HEK293T (cell line): ENCODE data around the gene GJB5.

Source experiments
- CTCF ChIA-PET: fragments of 350-600 bp; formaldehyde crosslinking; extraction: SDS; loops from one replicate; lab custom pipeline; 2021; ENCODE audit warnings: antibody characterized with exemption, inconsistent platforms; lab: Yijun Ruan, JAX
- POLR2A ChIA-PET: fragments of 350-600 bp; formaldehyde crosslinking; extraction: SDS; loops from one replicate; lab custom pipeline; 2020; ENCODE audit warnings: antibody characterized with exemption, inconsistent platforms; lab: Yijun Ruan, JAX
- DNase-seq: peaks from one replicate; pipeline ENCODE4 v3.0.0; 2012; ENCODE audit warnings: mixed read lengths; ENCODE audit errors: extremely low spot score
- ARNT ChIP-seq: fragments of 450-650 bp; IDR thresholded peaks from 2 replicates; pipeline ENCODE4 v1.6.1; 2017; ENCODE audit warnings: mild to moderate bottlenecking
- BHLHE40 ChIP-seq: fragments of 450-650 bp; IDR thresholded peaks from 2 replicates; pipeline ENCODE4 v1.6.1; 2016; ENCODE audit warnings: mild to moderate bottlenecking, moderate library complexity, borderline replicate concordance
- CTBP1 ChIP-seq: fragments of 450-650 bp; IDR thresholded peaks from 2 replicates; pipeline ENCODE4 v1.6.1; 2016; ENCODE audit warnings: borderline replicate concordance
- ELF4 ChIP-seq: fragments of 450-650 bp; IDR thresholded peaks from 2 replicates; pipeline ENCODE4 v1.6.1; 2017; ENCODE audit warnings: antibody characterized with exemption
- FOXA1 ChIP-seq: fragments of 450-650 bp; IDR thresholded peaks from 2 replicates; pipeline ENCODE4 v1.6.1; 2016; ENCODE audit warnings: mild to moderate bottlenecking
- FOXK2 ChIP-seq: fragments of 450-650 bp; IDR thresholded peaks from 2 replicates; pipeline ENCODE4 v1.6.1; 2016; ENCODE audit warnings: mild to moderate bottlenecking
- FOXM1 ChIP-seq: fragments of 450-650 bp; IDR thresholded peaks from 2 replicates; pipeline ENCODE4 v1.6.1; 2017; ENCODE audit warnings: mild to moderate bottlenecking, borderline replicate concordance
- HDGF ChIP-seq: fragments of 450-650 bp; IDR thresholded peaks from 2 replicates; pipeline ENCODE4 v1.6.1; 2017; ENCODE audit warnings: antibody characterized with exemption, borderline replicate concordance
- L3MBTL2 ChIP-seq: fragments of 450-650 bp; conservative IDR thresholded peaks from 2 replicates; pipeline ENCODE4 v1.6.1; 2016; ENCODE audit warnings: mild to moderate bottlenecking
- LEF1 ChIP-seq: fragments of 450-650 bp; IDR thresholded peaks from 2 replicates; pipeline ENCODE4 v1.6.1; 2017; ENCODE audit warnings: mild to moderate bottlenecking, borderline replicate concordance
- NFRKB ChIP-seq: fragments of 450-650 bp; IDR thresholded peaks from 2 replicates; pipeline ENCODE4 v1.6.1; 2016; ENCODE audit warnings: mild to moderate bottlenecking, moderate library complexity
- PKNOX1 ChIP-seq: fragments of 450-650 bp; IDR thresholded peaks from 2 replicates; pipeline ENCODE4 v1.6.1; 2016
- SP1 ChIP-seq: fragments of 450-650 bp; IDR thresholded peaks from 2 replicates; pipeline ENCODE4 v1.6.1; 2017
- SUZ12 ChIP-seq: fragments of 450-650 bp; IDR thresholded peaks from 2 replicates; pipeline ENCODE4 v1.6.1; 2016; ENCODE audit warnings: mild to moderate bottlenecking
- TARDBP ChIP-seq: fragments of 450-650 bp; IDR thresholded peaks from 2 replicates; pipeline ENCODE4 v1.6.1; 2016
- ZNF384 ChIP-seq: fragments of 450-650 bp; IDR thresholded peaks from 2 replicates; pipeline ENCODE4 v1.6.1; 2016

The GJB5 gene

GRCh38 chr1:34800214-34800613 lies 45.4 kb downstream of the GJB5 start:
- ChIA-PET POLR2A (no interaction called here), CTCF (no interaction called here)
- DNase-seq: no peak
- no peak for TF ChIP-seq LEF1
- TF ChIP-seq CTBP1: no peak
- TF ChIP-seq BHLHE40: no peak
- TF ChIP-seq PKNOX1: no peak
- no peak for TF ChIP-seq FOXK2
- no peak for TF ChIP-seq SP1

GRCh38 chr1:34803770-34804169 lies 48.9 kb downstream of the GJB5 start:
- ChIA-PET CTCF (no interaction called here), POLR2A (no interaction called here)
- DNase-seq: no peak

GRCh38 chr1:34806396-34806795 lies 51.5 kb downstream of the GJB5 start:
- DNase-seq: no peak
- ChIA-PET CTCF (interaction anchor here (0.6 kb wide), 1 partner anchor 732 kb away, joined by 4 read pairs; no protein-coding TSS in a partner anchor), POLR2A (no interaction called here)
- TF ChIP-seq SP1: no peak
- no peak for TF ChIP-seq L3MBTL2
- TF ChIP-seq BHLHE40: no peak
- TF ChIP-seq FOXK2: no peak
- no peak for TF ChIP-seq ELF4
- no peak for TF ChIP-seq ARNT
- TF ChIP-seq SUZ12: no peak
- no peak for TF ChIP-seq ZNF384
- no peak for TF ChIP-seq FOXA1
- no peak for TF ChIP-seq HDGF
- no peak for TF ChIP-seq PKNOX1
- no peak for TF ChIP-seq NFRKB

More at GRCh38 chr1:34803770-34804169, 48.9 kb downstream of the GJB5 start:
- TF ChIP-seq FOXM1 (no peak), TARDBP (no peak), ELF4 (no peak), SP1 (no peak), L3MBTL2 (no peak), FOXK2 (no peak), LEF1 (no peak), PKNOX1 (no peak)
